AG09319 (cell line): ENCODE results near the gene RIIAD1.
"Not testable (repeated sequence)": the region's sequence is repeated elsewhere in the genome, so short reads cannot be mapped to it uniquely, and the experiment has no call there.

Experiments used
- DNase-seq: peaks from one replicate; pipeline ENCODE4 v3.0.0-alpha.2; 2010; ENCODE audit warnings: low read depth; ENCODE audit errors: extremely low read depth
- CTCF ChIP-seq: IDR thresholded peaks from 2 replicates; pipeline ENCODE4 v1.5.1; 2011; ENCODE audit warnings: low read depth, mild to moderate bottlenecking, inconsistent platforms, low read length, moderate library complexity

Gene RIIAD1

GRCh38 chr1:151723726-151724370 lies 2.5 kb downstream of the RIIAD1 start:
- TF ChIP-seq CTCF = no peak
- DNase-seq = no peak

- no peak for TF ChIP-seq CTCF
- no peak for DNase-seq
These were observed 7.1 kb downstream of the RIIAD1 start for GRCh38 chr1:151728151-151729054.

- no peak for TF ChIP-seq CTCF
- DNase-seq = no peak
These were observed 8.0 kb downstream of the RIIAD1 start for GRCh38 chr1:151729157-151729965.

GRCh38 chr1:151729966-151730291 lies 8.6 kb downstream of the RIIAD1 start:
- TF ChIP-seq CTCF = no peak
- DNase-seq = no peak

- no peak for DNase-seq
- TF ChIP-seq CTCF = no peak
These were observed 11.8 kb downstream of the RIIAD1 start for GRCh38 chr1:151733126-151733525.

- DNase-seq = not testable (repeated sequence)
These were observed 12.7 kb downstream of the RIIAD1 start for GRCh38 chr1:151733995-151734394.

- DNase-seq = no peak
These were observed 15.7 kb downstream of the RIIAD1 start for GRCh38 chr1:151737026-151737425.

More at GRCh38 chr1:151737026-151737425, 15.7 kb downstream of the RIIAD1 start:
- TF ChIP-seq CTCF = no peak
